GM19397 (cell line): ENCODE data around the gene OLFM3.

ENCODE experiments used
- ATAC-seq: cut with Tn5 transposase; IDR thresholded peaks from one replicate; pipeline ENCODE4 v1.9.1; 2021; ENCODE audit warnings: mild to moderate bottlenecking, moderate library complexity; ENCODE audit not compliant: unreplicated experiment

The OLFM3 gene

DNA sequence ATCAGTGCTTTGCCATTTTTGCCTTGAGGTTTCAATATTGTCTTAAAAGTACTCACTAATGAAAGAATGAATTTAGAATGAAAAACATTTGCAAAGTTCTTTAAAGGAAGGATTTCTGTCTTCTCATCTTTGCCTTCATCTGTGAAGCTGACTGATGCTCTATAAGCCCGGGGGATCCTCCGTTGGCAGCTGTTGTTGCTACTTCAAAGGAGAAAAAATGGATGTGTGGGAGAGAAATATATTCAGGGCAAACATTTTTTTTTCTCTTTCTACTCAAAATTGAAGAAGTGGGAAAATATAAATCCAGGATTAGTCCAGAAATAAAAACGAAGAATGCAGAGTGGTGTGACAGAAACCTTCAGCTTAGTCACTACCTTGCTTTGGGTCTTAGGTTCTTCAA lies 142.5 kb downstream of the OLFM3 start:
- ATAC-seq, result no peak

DNA sequence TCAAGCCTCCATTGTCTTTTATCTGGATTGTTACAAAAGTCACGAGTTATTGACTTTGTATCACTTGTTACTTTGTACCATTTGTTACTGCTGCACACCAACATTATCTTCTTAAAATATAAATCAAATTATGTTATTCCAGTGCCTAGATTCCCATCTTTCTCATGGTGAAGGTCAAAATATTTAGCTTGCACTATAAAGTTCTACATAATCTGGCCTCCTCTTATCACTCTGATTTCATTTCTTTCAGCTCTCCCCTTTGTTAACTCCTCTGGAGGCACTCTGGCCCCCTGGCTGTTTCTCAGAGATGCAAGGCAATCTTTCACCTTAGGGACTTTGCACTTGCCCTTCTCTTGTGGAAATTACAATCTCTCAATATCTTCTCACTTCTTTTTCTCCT lies 143.8 kb downstream of the OLFM3 start:
- no peak for ATAC-seq

DNA sequence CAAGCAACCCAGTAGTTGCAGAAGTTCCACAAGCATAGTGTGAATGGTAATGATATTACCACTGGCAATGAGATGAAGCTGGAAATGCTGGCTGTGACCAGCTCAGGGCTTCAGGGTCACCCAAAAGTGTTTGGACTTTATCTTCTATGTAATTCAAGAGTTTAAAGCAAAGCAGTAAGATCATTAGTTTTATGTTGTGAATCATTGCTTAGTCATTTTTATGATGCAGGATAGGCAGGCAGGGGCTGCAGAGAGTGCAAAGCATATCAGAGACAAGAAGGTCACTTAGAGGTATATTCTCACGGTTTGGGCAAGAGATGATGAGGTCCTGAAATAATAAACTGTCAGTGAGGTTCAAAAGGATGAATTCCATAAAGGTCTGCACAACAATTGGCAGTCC lies 147.4 kb downstream of the OLFM3 start:
- ATAC-seq, result no peak

DNA sequence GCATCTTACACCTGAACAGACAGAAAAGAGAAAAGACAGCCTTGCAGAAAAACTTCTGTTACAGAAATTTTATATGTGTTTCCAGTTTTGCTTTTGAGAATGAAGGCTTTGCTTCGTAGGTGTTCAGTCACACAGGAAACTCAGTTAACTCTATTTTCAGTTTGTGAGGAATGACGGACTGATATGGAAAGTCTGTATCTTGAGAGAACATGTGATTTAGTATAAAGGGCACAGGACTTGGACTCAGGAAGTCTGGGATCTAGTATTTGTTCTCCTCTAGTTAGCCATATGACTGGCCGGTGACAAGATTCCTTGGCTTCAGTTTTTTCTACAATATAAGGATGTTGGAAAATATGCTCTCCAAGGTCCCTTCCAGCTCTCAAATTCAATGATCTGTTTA lies 149.1 kb downstream of the OLFM3 start:
- ATAC-seq, result no peak

DNA sequence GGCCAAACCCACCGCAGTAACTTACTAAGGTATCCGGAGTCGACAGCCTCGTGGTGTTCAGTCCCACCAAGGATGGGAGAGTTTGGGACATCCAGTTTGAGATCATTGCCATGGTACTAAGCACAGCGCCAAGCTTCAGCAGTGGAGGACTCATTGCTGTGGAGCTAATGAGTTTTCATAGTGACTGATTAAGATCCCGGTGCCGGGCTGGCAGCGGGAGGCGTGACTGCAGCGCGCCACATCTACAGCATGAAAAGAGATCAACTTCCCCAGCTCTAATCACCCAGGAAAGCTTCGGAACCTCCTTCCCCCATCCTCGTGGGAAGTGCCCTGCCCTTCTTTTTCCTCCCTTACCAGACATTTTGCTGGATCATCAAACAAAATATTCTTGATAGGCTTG lies 149.9 kb downstream of the OLFM3 start:
- ATAC-seq, result no peak

DNA sequence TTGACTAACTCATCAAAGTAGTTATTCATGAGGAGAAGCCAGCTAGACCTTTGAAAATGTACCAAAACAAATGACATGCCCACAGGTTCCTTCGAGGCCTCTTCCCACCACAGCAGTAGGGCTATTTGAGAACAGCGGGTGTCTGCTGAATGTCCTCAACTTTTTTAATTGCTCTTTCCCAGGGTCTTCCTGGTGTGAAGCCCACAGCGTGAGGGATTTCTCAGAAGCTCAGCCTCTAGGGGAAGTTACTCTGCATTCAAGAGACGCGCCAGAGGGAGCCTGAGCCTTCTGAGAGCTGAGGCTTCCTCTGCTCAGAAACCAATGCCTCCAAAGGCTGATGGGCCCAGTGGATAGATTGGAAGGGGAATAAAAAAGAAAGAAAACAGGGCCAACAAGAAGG lies 153.6 kb downstream of the OLFM3 start:
- no peak for ATAC-seq

DNA sequence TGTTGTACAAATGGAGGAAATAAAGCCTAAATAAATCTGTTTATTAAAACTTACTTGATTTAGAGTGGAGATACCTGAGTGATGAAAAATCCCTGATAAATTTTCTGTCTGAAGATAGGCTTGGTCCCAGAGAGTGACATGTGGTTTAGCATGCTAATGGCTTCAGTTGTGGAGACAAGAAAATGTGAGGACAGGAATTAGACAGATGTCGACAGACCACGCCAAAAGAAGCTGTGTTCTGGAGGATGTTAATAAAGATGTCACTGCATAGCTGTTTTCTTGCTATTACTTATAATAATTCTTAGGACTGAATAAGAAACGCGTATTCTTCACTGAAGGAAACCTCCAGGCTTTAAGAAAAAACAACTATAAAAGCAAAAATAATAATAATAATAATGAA lies 154.9 kb downstream of the OLFM3 start:
- no peak for ATAC-seq

DNA sequence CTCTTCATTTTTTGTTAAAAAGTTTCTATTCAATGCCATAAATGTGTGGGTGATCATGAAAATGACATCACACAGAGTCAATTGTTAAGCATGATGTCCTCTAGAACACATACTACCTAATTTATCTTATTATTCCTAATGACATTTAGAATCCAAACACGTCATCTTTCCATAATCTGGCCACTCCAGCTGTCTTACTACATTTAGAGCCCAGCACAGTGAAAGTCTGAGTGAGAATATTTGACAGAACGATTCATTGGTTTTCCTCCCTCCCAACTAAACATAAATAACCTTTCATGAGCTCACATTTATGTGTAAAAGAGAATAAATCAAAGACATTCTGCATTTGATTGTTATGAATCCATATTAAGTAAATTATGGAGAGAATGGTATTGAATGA lies 160.7 kb downstream of the OLFM3 start:
- ATAC-seq, result no peak

DNA sequence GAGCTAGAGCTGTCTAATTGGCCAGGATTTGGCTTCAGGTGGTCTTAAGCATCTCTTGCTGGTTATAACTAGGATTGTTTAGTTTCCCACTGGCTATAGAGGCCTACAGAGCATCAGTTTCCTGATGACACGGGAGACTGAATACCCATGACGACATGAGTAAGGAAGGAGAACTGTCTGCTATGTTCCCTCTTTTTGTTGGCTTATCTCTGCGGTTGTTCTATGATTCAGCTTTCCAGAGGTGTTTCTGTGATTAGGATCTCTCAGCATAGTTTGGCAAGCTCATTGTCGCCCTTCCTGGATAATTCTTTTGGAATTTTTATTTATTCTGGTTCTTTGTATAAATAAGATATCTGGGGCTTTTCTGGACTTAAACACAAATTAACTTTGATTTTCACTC lies 163.4 kb downstream of the OLFM3 start:
- no peak for ATAC-seq

DNA sequence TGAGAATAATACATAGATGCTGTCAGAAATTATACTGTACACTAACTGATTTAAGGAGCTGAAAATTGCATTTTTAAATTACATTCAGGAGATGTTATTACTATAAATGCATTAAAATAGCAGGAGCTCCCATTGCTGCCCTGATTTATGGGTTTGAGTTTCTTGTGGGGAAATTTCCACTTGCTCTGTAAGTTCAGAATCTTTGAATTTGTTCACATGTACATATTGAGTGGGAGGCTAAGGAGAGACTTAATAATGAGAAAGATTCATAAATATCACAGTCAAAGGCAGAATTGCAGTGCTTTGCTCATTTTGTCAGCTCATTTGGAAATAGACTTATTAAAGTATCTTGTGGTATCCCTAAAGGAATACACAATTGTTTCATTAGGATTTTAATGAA lies 170.3 kb downstream of the OLFM3 start:
- no peak for ATAC-seq

DNA sequence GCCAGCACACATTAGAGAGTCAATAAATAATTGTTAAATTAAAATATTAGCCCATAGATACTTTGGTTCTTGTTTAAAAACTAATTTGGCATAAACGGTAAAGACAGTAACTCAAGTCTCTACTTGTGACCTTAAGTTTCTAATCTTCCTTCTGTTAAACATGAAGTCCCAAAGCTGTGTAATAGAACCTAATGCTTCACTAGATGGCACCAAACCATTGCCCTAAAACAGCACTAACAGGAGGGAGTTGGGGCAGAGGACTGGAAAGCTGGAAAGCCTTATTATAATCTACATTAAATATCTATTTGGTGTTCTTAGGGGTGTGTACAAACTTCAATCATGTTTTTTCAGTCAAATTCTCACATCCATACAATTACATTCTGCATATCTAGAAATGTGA lies 176.7 kb downstream of the OLFM3 start:
- no peak for ATAC-seq

DNA sequence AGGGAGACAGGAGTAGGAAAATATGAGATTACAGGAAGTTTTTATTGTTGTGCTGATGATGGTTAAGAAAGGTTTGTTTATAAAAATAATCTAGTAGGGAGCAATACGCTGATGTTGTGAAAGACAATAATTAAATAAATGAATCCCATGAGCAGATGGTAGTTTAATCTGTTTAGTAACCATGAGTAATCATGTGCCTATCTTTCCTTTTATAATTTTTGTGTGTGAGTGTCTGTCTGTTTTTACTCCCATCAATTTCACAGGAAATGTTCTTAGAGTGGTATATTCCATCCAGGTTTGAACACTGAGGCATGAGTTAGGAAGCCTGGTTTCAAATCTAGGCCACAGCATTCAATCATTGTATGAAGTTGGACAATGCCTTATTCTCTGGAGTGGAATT lies 180.5 kb downstream of the OLFM3 start:
- no peak for ATAC-seq

DNA sequence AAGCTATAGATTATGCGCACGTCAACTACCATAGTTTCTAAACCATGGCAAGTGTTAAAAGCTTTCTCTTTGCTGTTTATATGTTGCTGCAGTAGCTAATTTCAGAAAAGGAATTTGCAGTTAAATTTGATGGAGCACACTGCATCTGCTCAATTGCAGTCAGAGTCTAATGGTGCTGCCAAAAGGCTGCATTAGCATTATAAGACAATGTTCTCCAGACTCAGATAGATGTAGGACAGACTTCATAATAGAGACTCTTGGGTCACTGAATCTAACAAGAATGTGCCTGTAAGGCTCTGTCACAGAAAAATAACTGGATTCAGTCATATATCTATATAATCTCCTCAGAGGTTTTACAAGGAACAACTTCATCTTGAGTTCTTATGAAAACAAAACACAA lies 198.3 kb downstream of the OLFM3 start:
- no peak for ATAC-seq

DNA sequence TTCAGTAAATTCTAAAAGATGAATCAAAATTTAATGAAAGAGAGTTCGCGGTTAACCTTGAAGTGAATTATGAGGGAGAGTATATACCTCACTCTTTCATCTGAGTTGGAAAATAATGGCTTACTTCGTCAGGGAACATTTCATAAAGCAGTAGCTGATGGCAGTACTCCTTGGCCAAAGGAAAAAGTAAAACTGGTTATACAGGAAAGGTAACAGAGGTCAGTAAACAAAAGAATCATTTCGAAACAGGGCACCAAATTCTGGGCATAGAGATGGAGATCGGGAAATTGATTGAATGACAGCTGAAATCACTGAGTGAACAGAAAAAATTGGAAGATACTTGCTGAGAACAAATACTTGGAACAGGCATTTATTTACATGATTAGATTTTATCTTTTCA lies 199.0 kb downstream of the OLFM3 start:
- ATAC-seq, result no peak

DNA sequence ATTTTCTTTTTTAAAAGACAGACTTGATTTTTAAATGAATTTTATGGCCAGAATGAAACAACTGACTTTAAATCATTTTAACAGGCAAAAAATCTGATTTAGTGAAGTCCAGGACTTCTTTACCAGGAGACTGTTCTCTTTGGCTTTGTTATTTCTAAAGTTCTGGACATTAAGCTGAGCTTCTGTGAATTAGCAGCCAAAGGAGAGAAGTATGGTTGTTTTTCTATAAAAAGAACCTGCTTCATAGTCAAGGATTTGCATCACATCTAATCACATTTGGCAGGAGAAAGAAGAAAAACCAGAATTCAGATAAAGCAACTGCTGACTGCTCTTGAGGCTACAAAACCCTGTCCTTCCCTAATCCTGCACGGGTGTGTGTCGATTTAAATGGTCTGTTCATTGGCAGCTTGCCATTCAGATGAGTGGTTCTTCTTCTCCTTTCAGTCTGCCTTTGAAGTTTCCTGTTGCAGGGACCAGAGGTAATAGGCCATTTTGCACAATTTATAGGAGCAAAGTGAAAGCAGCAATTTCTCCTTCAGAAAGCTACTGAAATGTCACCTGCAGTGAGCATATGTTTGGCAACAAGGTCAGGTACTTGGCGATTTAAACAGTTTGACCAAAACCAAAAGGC lies 215.4 kb downstream of the OLFM3 start:
- no peak for ATAC-seq

DNA sequence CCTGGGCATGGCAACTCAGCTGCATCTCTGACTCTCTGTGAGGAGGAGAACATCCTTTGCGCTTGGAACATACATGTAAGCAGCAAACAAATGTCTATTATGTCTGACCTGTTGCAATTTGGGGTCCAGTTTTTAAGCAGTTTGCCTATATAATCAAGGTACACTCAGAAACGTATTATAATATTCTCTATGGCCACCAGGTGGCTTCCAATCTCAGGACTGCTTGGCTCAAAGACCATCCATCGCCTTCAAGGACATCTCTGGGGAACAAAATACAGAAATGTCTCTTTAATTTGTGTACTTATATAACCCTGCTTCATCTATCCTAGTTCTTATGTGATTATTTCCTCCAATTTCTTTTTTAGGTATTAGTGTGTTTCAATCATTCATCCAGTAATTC lies 227.2 kb downstream of the OLFM3 start:
- ATAC-seq, result peak; percentile 63

DNA sequence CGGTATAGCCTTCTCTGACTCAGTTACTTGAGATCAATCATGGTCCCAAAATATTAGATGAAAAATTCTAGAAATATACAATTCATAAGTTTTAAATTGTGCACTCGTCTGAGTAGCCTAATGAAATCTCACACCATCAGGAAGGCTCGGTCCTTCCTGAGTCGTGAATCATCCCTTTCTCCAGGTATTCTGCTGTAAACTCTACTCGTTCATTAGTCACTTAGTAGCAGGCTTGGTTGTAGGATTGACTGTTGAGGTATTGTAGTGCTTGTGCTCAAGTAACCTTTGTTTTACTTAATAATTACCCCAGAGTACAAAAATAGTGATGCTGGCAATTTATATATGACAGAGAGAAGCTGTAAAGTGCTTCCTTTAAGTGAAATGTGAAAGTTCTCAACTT lies 238.7 kb downstream of the OLFM3 start:
- no peak for ATAC-seq

DNA sequence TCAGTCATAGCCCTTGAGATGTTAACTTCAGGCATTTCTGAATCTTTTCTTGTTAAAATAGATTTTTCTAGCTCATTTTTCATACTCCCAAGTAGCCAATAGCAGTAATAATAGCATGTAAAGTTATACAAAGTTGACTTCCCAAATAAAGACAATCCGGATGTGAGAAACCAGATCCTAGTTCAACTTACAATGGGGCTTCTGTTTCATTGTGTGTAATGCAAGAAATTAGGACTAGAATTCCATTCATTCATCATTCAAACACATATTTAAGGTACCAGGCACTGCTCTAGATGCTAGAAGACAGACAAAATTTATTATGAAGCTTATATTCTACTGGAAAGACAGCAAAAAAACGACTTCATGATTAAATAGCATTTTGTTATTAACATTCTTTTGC lies 240.3 kb downstream of the OLFM3 start:
- ATAC-seq, result no peak
